Mucosa of descending colon (tissue), 3 donors: Measurements from ENCODE around the gene GPD1L. TPM values are rescaled to one million over a fixed set of nuclear protein-coding genes. Genes with fewer than 3 reads are reported as not detected.

Experiments used
- ATAC-seq: fragments of 200-7000 bp; cut with Tn5 transposase; one replicate; pipeline ENCODE4 v1.9.1; 2020; ENCODE audit warnings: mild to moderate bottlenecking, moderate library complexity
- DNase-seq, 3 donors: peaks; one replicate each; pipeline ENCODE4 v3.0.0-alpha.2; 2020
- H3K36me3 ChIP-seq: fragments of 200-600 bp; one replicate; pipeline ENCODE4 v1.8.0; 2021; ENCODE audit warnings: low read depth, mild to moderate bottlenecking
- H3K4me1 ChIP-seq: fragments of 200-600 bp; one replicate; pipeline ENCODE4 v1.8.0; 2021; ENCODE audit warnings: low read depth, mild to moderate bottlenecking
- H3K4me3 ChIP-seq: fragments of 200-600 bp; one replicate; pipeline ENCODE4 v1.8.0; 2021; ENCODE audit warnings: mild to moderate bottlenecking
- H3K9me3 ChIP-seq: fragments of 200-600 bp; one replicate; pipeline ENCODE4 v1.8.0; 2021; ENCODE audit warnings: mild to moderate bottlenecking
- CTCF ChIP-seq: fragments of 200-600 bp; IDR thresholded peaks from one replicate; pipeline ENCODE4 v1.8.0; 2022; ENCODE audit warnings: antibody characterized with exemption, mild to moderate bottlenecking
- intact Hi-C, 2 donors: fragments of 100-400 bp; cut with DNase I in 1 of 2; cut with micrococcal nuclease in 1 of 2; formaldehyde crosslinking; loops; one replicate each; pipeline versions ENCODE4 v1.11.0 to v1.11.1; 2022; cut with DNase I, micrococcal nuclease
- total RNA-seq, 3 donors: library from RNA; stranded (reverse); fragmentation: NEBNext Ultra II Directional in 2 of 3; extraction: Animal tissue kit (Norgen Biotek cat#: 25700) in 2 of 3; gene quantifications; one replicate each; pipeline versions ENCODE4 v1.2.1 to v1.2.4, GENCODE V29; 2021 to 2023
- donor health status: DM: no; HTN: no; CAD: no; lungs with moderate emphysema.
- donor health status: DM: no; HTN: no; CAD: no.
- donor health status: DM: no; HTN: yes; CAD: no.

GPD1L gene
- total RNA-seq, 3 donors from 2014 or later: 57.6 to 122 (median 72.1) TPM

GRCh38 chr3:32176989-32177701 is 70.7 kb downstream of the GPD1L start:
- ATAC-seq (peak; percentile 90), DNase-seq (peak in 1 of 3 donors; percentile 86)
- H3K4me3 ChIP-seq: no peak overlapping the region
- H3K36me3 ChIP-seq: no peaks in the 10 kb centered on the region
- no peaks in the 10 kb centered on the region for H3K9me3 ChIP-seq
- intact Hi-C loops: loop anchor here in 1 of 2 donors (10.0 kb wide), 1 partner anchor 168 kb away; no protein-coding TSS in a partner anchor
- H3K4me1 ChIP-seq: no peaks in the 10 kb centered on the region
- peak; percentile 63 for TF ChIP-seq CTCF

GRCh38 chr3:32177702-32178198 is 71.3 kb downstream of the GPD1L start:
- Histone ChIP-seq H3K4me1 (no peaks in the 10 kb centered on the region), H3K36me3 (no peaks in the 10 kb centered on the region), H3K9me3 (no peaks in the 10 kb centered on the region), H3K4me3 (no peak overlapping the region)
- intact Hi-C loops: loop anchor here in 1 of 2 donors (10.0 kb wide), 1 partner anchor 167 kb away; no protein-coding TSS in a partner anchor
- peak; percentile 91 for ATAC-seq
- peak in 1 of 3 donors; percentile 85 for DNase-seq
- peak; percentile 42 for TF ChIP-seq CTCF

- no peak overlapping the region for H3K4me3 ChIP-seq
- H3K9me3 ChIP-seq: no peaks in the 10 kb centered on the region
- no peaks in the 10 kb centered on the region for H3K4me1 ChIP-seq
- H3K36me3 ChIP-seq: no peaks in the 10 kb centered on the region
- DNase-seq (no peak), ATAC-seq (no peak)
- no peak for TF ChIP-seq CTCF
- intact Hi-C loops: no loop called here
Measured at GRCh38 chr3:32180141-32180784, 73.8 kb downstream of the GPD1L start.

GRCh38 chr3:32181365-32181764 is 74.9 kb downstream of the GPD1L start:
- intact Hi-C loops: no loop called here
- no peaks in the 10 kb centered on the region for H3K36me3 ChIP-seq
- H3K4me3 ChIP-seq: no peak overlapping the region
- no peak for TF ChIP-seq CTCF
- DNase-seq: no peak
- H3K4me1 ChIP-seq: no peaks in the 10 kb centered on the region
- no peaks in the 10 kb centered on the region for H3K9me3 ChIP-seq
- no peak for ATAC-seq

- intact Hi-C loops: no loop called here
- Histone ChIP-seq H3K4me1 (no peaks in the 10 kb centered on the region), H3K36me3 (no peaks in the 10 kb centered on the region), H3K9me3 (no peaks in the 10 kb centered on the region), H3K4me3 (no peak overlapping the region)
- ATAC-seq (no peak), DNase-seq (no peak)
- no peak for TF ChIP-seq CTCF
Measured at GRCh38 chr3:32181796-32182195, 75.4 kb downstream of the GPD1L start.
